GF-D8 (cell line): Measurements from ENCODE around the gene KPNA4.
"Not testable (repeated sequence)": the region's sequence is repeated elsewhere in the genome, so short reads cannot be mapped to it uniquely, and the experiment has no call there.

Experiments used
- DNase-seq: peaks from one replicate; lab custom pipeline; 2025; lab: John Stamatoyannopoulos, UW

The KPNA4 gene

DNA sequence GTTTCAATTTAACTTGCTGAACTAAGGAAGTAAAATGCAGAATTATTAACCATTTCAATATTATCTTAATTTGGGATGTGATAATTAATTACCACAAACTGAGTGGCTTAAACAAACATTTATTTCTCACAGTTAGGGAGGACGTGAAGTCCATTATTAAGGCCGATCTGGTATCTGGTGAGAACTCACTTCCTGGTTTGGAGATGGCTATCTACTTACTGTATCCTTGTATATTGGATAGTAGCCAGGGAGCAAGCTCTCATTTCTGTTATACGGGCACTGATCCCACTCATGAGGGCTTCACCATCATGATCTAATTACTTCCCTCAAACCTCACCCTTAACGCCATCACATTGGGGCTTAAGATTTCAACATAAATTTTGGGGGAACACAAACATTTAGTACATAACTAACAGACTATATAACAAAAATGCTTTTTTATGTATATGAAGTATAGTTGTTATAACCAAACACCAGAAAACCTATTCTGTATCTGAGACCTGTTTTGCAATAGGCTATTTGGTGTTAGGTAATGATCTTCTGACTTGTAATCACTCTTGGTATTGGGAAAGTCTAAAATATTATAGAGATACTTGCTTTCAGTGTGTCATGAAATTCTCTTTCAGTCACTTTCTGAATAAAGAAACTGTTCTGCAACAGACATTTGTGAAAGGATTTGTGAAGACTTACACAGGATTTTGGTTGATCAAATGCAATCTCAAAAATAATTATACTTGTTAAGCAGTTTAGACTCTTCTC lies 4.7 kb upstream of the KPNA4 start:
- DNase-seq = peak; percentile 15

DNA sequence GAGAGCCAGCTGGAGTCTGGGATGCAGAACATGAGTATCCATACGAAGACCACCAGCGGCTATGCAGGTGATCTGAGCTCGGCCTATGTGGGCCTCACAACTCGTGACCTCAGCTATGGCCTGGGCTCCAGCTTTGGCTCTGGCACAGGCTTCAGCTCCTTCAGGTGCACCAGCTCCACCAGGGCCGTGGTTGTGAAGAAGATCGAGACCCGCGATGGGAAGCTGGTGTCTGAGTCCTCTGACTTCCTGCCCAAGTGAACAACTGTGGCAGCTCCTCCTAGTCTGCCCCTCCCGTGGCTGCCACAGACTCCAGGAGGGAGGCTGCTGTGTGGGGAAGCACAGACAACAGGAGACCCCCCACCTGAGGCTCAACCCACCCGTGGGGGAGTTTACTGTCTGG lies 3.6 kb upstream of the KPNA4 start:
- DNase-seq = no peak

DNA sequence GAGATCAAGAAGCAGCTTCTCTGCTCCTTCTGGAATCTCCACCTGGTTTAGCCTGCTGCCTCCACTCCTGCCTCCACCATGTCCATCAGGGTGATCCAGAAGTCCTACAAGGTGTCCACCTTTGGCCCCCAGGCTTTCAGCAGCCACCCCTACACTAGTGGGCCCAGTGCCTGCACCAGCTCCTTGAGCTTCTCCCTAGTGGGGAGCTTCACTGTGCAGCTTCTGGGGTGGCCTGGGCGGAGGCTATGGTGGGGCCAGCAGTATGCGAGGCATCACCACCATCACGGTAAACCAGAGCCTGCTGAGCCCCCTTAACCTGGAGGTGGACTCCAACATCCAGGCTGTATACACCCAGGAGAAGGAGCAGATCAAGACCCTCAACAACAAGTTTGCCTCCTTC lies 2.4 kb upstream of the KPNA4 start:
- DNase-seq = no peak

DNA sequence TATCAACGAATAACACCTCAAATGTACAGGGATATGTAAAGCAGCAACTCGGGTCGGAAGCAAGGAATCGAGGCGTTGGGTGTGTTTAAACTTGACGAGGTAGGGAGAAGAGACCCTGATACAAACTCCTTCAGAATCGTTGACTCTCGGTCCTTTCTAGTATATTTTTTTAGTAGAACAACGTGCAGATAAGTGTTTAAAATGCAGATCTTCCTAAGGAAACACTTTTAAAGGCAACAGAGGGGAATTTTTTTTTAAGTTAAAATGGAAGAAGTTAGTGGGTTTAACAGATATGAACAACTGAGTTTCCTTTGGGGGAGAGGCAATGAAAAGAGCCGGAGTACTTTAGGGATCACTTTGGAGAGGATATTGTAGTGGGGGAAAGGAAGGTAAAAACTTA lies 1.1 kb upstream of the KPNA4 start:
- DNase-seq = no peak

DNA sequence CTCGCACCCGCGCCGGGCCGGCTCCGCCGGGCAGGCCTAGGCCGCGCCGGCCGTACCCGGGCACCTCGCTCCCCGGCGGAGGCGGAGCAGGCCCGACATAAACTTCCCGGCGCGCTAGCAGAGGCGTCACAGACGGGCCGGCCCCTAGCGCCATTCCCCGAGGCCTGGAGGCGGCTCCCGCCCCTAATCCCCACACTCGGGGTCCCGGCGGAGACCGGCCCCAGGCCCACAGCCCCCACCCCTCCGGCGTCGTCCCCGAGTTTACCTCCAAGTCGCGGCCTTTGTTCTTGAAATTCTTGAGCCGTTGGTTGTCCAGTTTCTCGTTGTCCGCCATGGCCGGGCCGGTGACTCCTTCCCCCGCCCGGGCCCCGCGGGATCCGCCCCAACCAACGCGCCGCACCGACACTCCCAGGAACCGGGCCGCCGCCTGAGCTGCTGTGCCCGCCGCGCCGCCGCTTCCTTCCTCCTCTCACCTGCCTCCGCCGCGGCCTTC lies 376 bp downstream of the KPNA4 start:
- no peak for DNase-seq

DNA sequence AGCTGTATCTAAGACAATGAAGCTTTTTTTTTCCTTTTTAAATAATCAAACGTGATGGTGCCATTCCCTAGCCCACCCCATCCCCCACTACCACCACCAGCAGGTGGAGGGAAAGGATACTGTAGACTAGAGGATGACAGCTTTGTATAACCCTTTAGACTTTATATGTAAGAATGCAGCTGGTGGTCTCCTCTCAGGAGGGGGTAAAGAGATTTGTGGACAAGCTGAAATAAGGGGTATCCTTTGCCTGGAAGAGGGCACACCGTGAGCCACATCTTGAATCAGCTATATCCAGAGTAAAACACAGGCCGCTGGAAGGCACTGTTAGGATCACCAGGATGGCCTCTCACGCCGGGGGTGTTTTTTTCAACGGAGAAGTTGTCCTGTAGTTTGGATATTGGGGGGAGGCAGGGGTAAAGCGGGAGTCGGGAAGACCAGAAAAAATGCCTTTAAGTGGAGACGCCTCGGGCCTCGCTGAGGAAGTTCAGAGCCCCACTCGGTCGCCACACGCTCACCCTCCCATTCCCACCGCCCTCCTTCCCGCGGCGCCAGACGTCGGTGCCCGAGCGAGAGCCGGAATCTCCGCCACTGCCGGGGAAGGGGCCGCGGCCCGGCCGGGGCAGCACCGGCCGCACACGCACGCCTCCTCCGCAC lies 986 bp downstream of the KPNA4 start:
- DNase-seq = no peak

DNA sequence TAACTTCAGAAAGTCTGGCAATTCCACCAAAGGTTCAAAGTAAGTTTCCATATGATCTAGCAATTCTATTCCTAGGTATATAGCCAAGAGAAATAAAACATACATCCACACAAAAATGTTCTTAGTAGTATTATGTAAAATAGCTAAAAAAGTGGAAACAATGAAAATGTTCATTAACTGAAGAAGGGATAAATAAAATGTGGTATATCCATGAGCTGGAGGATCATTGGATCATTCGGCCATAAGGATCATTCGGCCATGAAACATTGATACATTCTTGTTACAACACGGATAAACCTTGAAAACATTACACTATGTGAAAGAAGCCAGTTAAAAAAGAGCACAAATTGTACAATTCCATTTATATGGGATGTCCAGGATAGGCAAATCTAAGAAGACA lies 2.4 kb downstream of the KPNA4 start:
- DNase-seq = no peak

DNA sequence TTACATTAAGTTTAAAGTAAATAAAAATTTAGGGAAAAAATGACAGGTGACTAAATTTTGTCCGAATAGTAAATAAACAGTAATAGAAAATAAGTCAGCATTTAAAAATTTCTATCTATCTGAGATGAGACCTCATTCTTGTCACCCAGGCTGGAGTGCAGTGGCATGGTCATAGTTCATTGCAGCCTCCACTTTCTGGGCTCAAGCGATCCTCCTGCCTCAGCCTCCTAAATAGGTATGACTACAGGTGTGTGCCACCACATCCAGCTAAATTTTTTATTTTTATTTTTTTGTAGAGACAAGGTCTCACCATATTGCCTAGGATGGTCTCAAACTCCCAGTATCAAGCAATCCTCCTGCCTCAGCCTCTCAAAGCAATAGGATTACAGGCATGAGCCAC lies 7.8 kb downstream of the KPNA4 start:
- no peak for DNase-seq

DNA sequence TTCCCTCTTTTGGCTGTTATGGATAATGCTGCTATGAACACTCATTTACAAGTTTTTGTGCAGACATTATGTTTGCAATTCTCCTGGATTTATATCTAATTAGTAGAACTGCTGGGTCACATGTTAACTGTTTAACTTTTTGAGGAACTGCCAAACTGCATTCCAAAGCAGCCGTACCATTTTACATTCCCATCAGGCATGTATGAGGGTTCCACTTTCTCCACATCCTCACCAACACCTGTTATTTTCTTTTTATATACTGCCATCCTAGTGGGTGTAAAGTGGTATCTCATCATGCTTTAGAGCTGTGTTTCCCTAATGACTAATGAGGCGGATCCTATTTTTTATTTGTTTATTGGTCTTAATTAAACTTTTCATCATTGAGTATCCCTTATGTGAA lies 9.2 kb downstream of the KPNA4 start:
- no peak for DNase-seq

DNA sequence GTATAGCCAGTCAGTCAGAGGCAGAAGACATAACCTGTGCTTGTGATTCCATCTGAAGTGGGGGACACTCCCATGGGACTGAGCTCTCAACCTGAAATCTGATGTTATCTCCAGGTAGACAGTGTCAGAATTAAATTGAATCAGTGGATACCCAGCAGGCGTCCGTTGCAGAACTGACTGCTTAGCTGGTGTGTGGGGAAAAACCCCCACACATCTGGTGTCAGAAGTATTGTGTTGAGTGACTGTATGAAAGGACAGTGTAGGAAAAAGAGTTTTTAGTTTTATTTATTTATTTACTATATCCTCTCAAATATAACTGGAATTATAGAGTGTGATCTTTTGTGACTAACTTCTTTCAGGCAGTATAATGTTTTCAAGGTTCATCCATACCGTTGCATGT lies 10.4 kb downstream of the KPNA4 start:
- no peak for DNase-seq

DNA sequence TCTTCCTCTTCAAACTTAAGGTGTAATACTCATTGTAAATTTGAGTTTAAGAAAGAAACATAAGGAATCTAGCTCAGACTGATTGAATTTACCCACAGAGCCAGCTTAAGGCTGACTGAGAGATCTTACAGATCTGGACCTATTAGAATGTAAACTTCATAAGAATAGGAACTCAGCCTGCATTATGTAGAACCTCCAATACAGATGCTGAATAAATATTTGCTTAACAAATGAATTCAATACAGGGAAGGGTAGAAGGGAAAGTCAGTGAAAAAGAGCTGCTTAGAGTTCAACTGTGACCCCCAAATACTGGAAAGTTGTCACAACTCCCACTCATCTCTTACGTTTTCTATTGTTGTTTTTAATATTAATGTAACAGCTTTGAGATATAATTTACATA lies 11.5 kb downstream of the KPNA4 start:
- DNase-seq = no peak

DNA sequence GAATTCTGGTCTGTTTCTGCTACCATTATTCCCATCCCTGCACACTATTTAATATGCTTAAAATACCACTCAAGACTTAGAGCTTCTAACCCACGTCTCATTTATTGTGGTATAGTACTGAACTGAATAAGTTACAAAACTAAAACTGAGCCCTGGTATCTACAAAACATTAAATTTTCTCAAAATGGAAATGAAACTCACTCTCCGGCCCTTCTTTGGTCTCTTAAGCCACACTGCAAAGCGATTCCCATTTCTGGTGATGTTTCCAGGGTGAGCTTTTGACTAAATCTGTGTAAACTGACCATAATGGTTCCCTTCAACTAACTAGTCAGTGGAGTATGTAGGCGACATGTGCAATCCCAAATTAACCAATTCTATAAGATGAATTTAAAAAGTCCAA lies 18.6 kb downstream of the KPNA4 start:
- no peak for DNase-seq

DNA sequence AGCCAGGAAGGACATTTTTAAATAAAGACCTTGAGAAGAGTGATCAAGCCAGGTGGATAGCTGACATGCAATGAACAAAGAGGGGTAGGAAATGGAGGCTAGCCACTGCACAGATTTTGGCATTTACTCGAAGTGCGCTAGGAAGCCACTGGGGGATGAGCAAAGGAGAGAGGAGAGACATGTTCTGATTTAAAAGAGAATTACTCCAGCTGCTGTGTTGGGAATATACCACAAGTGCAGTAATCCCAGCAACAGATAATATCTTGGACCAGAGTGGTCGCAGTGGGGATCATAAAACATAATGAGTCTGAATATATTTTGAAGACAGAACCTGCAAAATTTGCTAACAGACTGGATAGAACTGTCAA lies 19.9 kb downstream of the KPNA4 start:
- DNase-seq = no peak

DNA sequence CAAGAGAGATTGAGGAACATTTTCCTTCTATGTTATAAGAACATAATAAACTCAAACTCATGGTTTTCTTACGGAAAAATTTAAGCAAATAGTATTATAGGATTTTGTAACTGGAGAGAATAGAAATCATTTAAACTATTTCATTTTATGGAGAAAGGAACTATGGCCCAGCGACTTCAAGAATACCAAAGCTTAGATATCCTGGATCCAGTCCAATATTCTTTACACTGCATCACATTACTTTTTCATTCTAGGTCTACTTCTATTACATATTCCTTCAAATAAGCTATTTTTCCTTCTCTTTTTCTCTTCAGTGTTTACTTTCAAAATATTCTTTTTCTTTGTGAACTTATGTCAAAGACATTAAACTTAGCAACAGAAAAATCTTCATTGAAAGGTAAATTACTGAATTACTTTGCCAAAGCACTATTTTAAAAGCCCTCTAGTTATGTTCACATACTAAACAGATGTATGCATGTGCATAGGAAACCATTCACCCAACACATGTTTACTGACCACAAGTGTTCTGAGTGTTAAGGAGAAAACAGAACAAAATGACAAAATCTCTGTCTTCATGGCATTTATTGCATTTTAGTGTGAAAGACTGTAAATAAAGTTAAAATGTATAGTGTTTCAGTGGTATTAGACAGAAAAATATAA lies 20.4 kb downstream of the KPNA4 start:
- no peak for DNase-seq

DNA sequence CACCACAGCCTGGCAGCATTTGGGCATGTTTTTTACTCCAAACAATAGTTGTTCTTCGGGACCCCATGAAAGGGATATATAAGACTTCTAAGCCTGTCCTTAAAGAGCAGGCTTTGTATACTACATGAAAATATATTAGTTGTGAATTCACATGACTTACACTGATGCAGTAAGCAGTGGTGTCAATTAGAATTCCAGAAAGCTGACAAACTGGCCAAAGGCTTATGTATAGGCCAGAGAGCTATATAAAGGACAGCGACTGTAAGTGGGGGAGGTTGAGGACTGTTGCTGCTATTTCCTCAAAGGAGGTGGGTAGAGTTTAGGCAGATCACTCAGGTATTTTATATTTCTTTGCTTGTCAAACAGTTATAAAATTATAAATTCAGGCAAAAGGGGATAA lies 24.8 kb downstream of the KPNA4 start:
- no peak for DNase-seq

DNA sequence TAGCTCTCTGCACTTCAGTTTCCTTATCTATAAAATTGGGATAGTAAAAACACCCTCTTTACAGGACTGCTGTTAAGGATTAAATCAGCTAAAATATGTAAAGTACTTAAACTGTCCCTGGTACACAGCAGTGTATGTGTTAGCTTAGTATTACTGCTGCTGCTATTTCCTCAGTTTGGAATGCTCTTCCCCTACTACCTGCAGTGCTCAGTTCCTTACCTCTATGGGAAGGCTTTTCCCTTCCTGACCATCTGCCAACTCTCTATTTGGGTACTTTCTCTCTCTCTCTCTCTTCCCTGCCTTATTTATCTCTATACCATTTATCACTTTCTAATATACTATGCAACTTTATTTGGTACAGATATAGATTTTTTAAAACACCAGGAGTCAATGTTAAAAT lies 26.5 kb downstream of the KPNA4 start:
- DNase-seq = no peak

DNA sequence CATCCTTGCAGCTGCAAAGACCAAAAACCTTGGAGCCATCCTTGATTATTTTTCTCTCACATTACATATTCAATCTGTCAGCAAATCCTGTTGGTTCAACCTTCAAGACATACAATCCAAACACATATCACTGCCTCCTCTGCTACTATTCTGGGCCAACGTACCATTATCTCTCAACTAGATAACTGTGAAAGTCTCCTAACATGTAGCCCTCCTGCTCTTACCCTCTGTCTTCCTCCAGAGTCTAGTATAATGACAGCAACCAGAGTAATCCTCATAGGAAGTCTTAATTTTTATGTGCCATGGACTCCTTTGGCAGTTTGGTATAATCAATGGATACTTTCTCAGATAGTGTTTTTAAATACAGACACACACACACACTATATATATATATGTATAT lies 27.6 kb downstream of the KPNA4 start:
- DNase-seq = no peak

DNA sequence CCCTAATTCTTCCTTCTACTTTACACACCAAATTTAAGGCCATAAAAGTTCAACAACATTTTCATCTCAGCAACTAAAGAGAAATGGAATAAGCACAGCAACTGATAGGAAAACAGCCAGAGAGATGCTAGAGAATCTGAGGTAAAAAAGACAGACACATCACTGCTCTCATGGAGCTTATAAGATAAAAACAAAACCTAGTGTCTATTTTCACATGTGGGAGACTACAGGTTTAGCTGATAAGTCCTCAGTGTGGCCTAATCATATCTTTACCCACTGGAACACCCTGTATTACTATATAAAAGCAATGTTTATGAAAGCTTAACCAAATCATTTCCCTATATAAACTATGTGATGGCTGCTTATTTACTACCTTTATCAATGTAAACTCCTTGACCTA lies 33.0 kb downstream of the KPNA4 start:
- no peak for DNase-seq

DNA sequence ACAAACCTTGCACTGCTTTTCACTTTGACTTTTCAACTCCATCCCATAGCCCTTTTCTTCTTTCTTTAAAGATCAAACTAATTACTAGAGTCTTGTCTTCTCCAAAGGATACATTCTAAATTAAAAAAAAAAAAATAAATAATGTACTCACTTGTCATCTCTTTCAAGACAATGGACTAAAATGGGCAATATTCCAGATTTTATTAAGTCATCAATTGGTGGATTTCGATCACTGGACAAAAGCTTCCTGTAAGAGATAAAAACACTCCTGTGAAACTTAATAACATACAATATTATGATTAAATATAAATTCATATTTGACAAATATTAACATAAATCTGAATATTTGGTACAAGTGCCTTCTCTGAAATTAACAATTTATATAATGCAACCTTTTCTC lies 34.1 kb downstream of the KPNA4 start:
- DNase-seq = no peak

DNA sequence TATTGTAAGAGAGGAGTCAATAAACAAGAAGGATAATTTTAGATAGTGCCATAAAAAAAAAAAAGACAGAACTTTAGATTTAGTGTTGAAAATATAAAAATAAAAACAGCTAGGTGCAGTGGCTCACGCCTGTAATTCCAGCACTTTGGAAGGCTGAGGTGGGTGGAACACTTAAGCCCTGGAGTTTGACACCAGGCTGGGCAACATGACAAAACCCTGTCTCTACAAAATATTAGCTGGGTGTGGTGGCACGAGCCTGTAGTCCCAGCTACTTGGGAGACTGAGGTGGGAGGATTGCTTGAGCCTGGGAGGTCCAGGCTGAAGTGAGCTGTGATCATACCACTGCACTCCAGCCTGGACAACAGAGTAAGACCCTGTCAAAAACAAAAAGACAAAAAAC lies 49.0 kb downstream of the KPNA4 start:
- not testable (repeated sequence) for DNase-seq

DNA sequence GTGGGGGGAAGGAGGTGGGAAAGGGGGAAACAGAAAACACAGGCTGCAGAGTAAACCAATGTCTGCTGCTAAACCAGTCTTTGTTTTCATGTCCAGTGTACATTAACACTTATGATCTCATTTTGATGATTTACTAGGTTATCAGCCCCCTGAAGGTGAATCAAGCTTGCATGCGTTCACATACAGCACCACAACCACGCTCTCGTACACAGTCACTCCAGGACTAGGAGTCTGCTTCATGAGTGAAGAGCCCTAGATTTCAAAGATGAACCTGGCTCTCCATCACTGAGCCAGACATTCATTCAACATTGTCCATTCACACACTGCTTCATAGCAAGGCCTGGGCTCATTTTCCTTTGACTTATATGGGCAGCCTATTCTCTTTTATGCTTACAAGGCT lies 64.0 kb downstream of the KPNA4 start:
- no peak for DNase-seq

DNA sequence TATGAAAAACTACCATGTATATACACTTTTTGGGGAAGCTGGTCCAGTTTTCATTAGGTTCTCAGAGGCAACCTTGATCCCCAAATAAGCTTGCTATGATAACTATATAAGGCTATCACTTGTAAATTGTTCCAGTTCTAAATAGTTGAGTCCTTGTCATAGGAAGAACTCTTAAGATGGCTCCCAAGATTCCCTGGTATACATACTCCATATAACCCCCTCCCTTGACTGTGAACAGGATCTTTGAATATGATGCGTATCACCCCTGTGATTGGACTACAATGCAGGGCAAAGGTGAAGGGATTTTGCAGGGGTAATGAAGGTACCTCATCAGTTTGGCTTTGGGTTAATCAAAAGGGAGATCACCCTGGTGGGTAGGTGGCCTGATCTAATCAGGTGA lies 67.2 kb downstream of the KPNA4 start:
- no peak for DNase-seq

DNA sequence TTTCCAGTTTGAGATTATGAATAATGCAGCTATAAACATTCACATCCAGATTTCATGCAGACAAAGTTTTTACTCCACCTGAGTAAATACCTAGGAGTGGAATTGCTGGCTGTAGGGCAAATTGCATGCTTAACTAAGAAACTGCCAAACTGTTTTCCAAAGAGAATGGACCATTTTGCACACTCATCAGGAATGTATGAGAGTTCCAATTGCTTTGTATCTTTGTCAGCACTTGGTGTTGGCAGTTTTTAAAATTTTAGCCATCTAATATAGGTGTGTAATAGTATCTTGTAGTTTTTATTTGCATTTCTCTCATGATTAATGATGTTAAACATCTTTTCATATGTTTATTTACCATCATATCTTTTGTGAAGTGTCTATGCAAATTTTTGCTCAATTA lies 75.2 kb downstream of the KPNA4 start:
- no peak for DNase-seq
